ENCODE data around the gene RHOC. TPM values are rescaled to one million over a fixed set of nuclear protein-coding genes. Genes with fewer than 3 reads are reported as not detected.
"Not testable (repeated sequence)": the region's sequence is repeated elsewhere in the genome, so short reads cannot be mapped to it uniquely, and the experiment has no call there.

Gene RHOC
- total RNA-seq = 48.5 and 53.4 TPM in 2 replicates

- peaks cover 19% of the 10 kb centered on the region for H3K27me3 Mint-ChIP-seq
- peak; percentile 88 for DNase-seq
- peak within 1 kb of the TSS; percentile 94 for H3K27ac Mint-ChIP-seq
- intact Hi-C loops (cut with micrococcal nuclease) = loop anchor here (1.0 to 5.0 kb wide), 5 partner anchors 10 to 1106 kb away; partner anchors contain the start of genes MAGI3 and RSBN1
- H3K36me3 Mint-ChIP-seq (ENCODE audit: low read depth) = peaks cover 9% of the 10 kb centered on the region
- H3K9me3 Mint-ChIP-seq = no peaks in the 10 kb centered on the region
- peak within 1 kb of the TSS; percentile 87 for H3K4me3 Mint-ChIP-seq
- H3K4me1 Mint-ChIP-seq = peaks cover 60% of the 10 kb centered on the region
Observed at GRCh38 chr1:112706505-112707220, at the start of gene RHOC. RHOC (minus strand) TSS chr1:112707127; CDS start chr1:112703799, 3,328 bp downstream.

GRCh38 chr1:112754116-112754628, 47.2 kb upstream of the RHOC start:
- no peaks in the 10 kb centered on the region for H3K9me3 Mint-ChIP-seq
- no peaks in the 10 kb centered on the region for H3K36me3 Mint-ChIP-seq (ENCODE audit: low read depth)
- peaks cover 1% of the 10 kb centered on the region for H3K4me1 Mint-ChIP-seq
- DNase-seq = no peak
- intact Hi-C loops (cut with micrococcal nuclease) = no loop called here
- H3K27ac Mint-ChIP-seq = no peak overlapping the region
- peaks cover 11% of the 10 kb centered on the region for H3K27me3 Mint-ChIP-seq
- H3K4me3 Mint-ChIP-seq = no peak overlapping the region

- no peak overlapping the region for H3K27ac Mint-ChIP-seq
- no peak for DNase-seq
Observed at GRCh38 chr1:112748396-112748795, 41.5 kb upstream of the RHOC start.

DNA sequence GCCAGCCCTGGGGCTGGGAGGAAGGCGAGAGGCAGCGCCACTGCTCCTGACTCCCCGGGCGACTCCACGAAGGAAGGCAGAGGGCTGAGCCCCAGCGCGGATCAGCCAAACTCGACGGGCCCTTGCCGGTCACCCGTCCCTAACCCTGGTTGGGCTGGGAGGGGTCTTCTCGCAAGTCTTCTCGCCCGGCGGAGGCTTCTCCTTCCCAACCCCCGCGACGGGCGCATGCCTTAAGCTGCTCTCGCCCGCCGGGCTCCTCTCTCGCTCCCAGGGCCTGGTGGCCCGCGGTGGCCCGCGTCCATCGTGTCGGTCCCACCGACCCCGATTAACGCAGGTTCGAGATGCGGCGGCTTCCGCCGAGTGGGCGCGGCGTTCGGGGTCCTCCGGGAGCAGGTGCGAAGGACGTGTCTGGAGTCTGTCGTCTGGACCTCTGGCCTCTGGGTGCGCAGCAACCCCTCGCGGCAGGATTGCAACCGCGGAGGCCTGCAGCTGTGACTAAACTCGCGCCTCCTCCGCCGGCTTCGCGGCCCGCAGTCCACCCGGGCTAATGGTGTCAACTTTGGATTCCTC, 37.2 kb upstream of the RHOC start:
- intact Hi-C loops (cut with micrococcal nuclease) = no loop called here
- DNase-seq = no peak

More at GRCh38 chr1:112748396-112748795, 41.5 kb upstream of the RHOC start:
- Mint-ChIP-seq H3K4me3 (no peak overlapping the region), H3K9me3 (no peaks in the 10 kb centered on the region), H3K36me3 (ENCODE audit: low read depth) (peaks cover 1% of the 10 kb centered on the region), H3K27me3 (peaks cover 38% of the 10 kb centered on the region), H3K4me1 (no peaks in the 10 kb centered on the region)
- intact Hi-C loops (cut with micrococcal nuclease) = no loop called here

GRCh38 chr1:112743174-112744008, 36.5 kb upstream of the RHOC start:
- peaks cover under 1% of the 10 kb centered on the region for H3K36me3 Mint-ChIP-seq (ENCODE audit: low read depth)
- no peak for DNase-seq
- peaks cover 66% of the 10 kb centered on the region for H3K27me3 Mint-ChIP-seq
- intact Hi-C loops (cut with micrococcal nuclease) = no loop called here
- no peak overlapping the region for H3K4me3 Mint-ChIP-seq
- no peaks in the 10 kb centered on the region for H3K9me3 Mint-ChIP-seq
- no peaks in the 10 kb centered on the region for H3K4me1 Mint-ChIP-seq
- H3K27ac Mint-ChIP-seq = no peak overlapping the region

More for the DNA sequence above, 37.2 kb upstream of the RHOC start:
- Mint-ChIP-seq H3K27ac (no peak overlapping the region), H3K4me3 (no peak overlapping the region), H3K9me3 (no peaks in the 10 kb centered on the region), H3K36me3 (ENCODE audit: low read depth) (peaks cover 1% of the 10 kb centered on the region), H3K4me1 (no peaks in the 10 kb centered on the region), H3K27me3 (peaks cover 64% of the 10 kb centered on the region)

GRCh38 chr1:112737573-112737972, 30.6 kb upstream of the RHOC start:
- intact Hi-C loops (cut with micrococcal nuclease) = no loop called here
- peaks cover 2% of the 10 kb centered on the region for H3K4me1 Mint-ChIP-seq
- peaks cover 4% of the 10 kb centered on the region for H3K9me3 Mint-ChIP-seq
- H3K4me3 Mint-ChIP-seq = no peak overlapping the region
- no peak overlapping the region for H3K27ac Mint-ChIP-seq
- DNase-seq = no peak
- H3K27me3 Mint-ChIP-seq = peaks cover 33% of the 10 kb centered on the region
- H3K36me3 Mint-ChIP-seq (ENCODE audit: low read depth) = no peaks in the 10 kb centered on the region

DNA sequence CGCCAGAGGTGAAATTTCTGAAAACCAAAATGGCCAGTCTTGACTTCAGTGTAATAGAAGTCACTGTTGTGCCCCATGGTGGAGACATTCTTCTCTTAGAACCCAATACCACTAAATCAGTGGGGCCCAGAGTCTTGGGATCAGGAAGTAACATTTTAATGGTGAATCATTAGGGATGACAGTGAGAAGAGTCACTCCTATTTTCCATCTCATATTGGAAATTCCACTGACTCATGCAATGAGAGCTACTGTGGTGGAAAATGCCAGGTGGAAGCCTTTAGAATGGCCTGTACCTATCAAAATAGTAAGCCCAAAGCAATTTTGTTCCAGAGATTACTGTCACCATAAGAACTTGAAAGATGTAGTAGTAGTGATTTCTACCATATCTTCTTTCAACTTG, 28.8 kb upstream of the RHOC start:
- Mint-ChIP-seq H3K4me3 (no peak overlapping the region), H3K36me3 (ENCODE audit: low read depth) (no peaks in the 10 kb centered on the region), H3K27me3 (peaks cover 18% of the 10 kb centered on the region), H3K27ac (peak overlapping the region; percentile 39), H3K4me1 (peaks cover 2% of the 10 kb centered on the region), H3K9me3 (peaks cover 4% of the 10 kb centered on the region)
- no peak for DNase-seq
- intact Hi-C loops (cut with micrococcal nuclease) = no loop called here

DNA sequence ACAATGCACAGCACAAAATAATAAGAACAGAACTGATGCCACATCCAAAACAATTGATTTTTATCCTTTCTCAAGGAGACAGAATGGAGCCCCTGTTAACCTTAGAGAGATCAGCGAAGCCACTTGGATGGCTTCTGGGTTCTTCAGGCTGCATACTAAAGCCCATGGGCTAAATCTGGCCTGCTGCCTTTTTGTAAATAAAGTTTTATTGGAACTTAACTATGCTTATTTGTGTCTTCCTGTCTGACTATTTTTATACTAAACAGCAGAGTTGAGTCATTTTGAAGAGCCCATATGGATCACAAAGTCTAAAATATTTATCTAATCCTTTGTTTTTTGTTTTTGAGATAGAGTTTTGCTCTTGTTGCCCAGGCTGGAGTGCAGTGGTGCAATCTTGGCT, 24.5 kb upstream of the RHOC start:
- no peaks in the 10 kb centered on the region for H3K4me1 Mint-ChIP-seq
- intact Hi-C loops (cut with micrococcal nuclease) = no loop called here
- H3K4me3 Mint-ChIP-seq = no peak overlapping the region
- H3K36me3 Mint-ChIP-seq (ENCODE audit: low read depth) = no peaks in the 10 kb centered on the region
- H3K27me3 Mint-ChIP-seq = peaks cover 2% of the 10 kb centered on the region
- H3K27ac Mint-ChIP-seq = no peak overlapping the region
- DNase-seq = no peak
- peaks cover 4% of the 10 kb centered on the region for H3K9me3 Mint-ChIP-seq

DNA sequence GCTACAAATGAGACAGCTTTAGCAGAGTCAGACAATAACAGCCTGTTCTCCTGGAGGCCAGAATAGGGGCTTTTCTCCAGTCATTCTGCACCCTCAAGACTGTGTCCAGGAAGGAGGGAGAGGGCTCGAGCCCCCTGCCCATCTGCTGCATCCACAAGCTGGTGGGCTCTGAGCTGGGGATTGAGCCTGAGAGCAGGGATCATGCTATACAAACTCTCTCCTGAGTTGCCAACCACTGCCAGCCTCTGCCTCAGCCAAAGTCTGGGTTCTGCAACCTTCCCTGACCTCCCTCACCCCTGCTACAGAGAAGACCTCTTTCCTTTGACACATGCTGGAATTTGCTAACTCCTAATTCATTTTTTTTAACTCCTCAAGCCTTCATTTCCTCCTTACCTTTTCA, 23.0 kb upstream of the RHOC start:
- intact Hi-C loops (cut with micrococcal nuclease) = no loop called here
- Mint-ChIP-seq H3K4me1 (no peaks in the 10 kb centered on the region), H3K9me3 (peaks cover 4% of the 10 kb centered on the region), H3K4me3 (no peak overlapping the region), H3K36me3 (ENCODE audit: low read depth) (no peaks in the 10 kb centered on the region), H3K27ac (no peak overlapping the region), H3K27me3 (peaks cover 3% of the 10 kb centered on the region)
- no peak for DNase-seq

DNA sequence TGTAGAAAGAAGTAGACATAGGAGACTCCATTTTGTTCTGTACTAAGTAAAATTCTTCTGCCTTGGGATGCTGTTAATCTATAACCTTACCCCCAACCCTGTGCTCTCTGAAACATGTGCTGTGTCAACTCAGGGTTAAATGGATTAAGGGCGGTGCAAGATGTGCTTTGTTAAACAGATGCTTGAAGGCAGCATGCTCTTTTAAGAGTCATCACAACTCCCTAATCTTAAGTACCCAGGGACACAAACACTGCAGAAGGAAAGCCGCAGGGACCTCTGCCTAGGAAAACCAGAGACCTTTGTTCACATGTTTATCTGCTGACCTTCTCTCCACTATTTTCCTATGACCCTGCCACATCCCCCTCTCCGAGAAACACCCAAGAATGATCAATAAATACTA, 22.1 kb upstream of the RHOC start:
- H3K4me1 Mint-ChIP-seq; H3K9me3 Mint-ChIP-seq; H3K27me3 Mint-ChIP-seq; intact Hi-C loops (cut with micrococcal nuclease); H3K27ac Mint-ChIP-seq; H3K36me3 Mint-ChIP-seq (ENCODE audit: low read depth); H3K4me3 Mint-ChIP-seq; DNase-seq: not testable (repeated sequence)

DNA sequence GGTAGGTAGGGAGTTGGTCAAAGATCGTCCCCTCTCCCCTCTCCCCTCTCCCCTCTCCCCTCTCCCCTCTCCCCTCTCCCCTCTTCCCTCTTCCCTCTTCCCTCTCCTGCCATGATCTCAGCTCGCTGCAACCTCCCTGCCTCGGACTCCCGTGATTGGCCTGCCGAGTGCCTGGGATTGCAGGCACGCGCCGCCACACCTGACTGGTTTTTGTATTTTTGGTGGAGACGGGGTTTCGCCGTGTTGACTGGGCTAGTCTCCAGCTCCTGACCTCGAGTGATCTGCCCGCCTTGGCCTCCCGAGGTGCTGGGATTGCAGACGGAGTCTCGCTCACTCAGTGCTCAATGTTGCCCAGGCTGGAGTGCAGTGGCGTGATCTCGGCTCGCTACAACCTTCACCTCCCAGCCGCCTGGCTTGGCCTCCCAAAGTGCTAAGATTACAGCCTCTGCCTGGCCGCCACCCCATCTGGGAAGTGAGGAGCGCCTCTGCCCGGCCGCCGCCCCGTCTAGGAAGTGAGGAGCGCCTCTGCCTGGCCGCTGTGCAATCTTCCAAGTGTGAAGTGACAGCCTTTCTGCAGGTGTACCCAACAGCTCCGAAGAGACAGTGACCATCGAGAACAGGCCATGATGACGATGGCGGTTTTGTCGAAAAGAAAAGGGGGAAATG, 21.5 kb upstream of the RHOC start:
- H3K4me1 Mint-ChIP-seq; H3K4me3 Mint-ChIP-seq; H3K27me3 Mint-ChIP-seq; H3K36me3 Mint-ChIP-seq (ENCODE audit: low read depth); intact Hi-C loops (cut with micrococcal nuclease); H3K27ac Mint-ChIP-seq; DNase-seq; H3K9me3 Mint-ChIP-seq: not testable (repeated sequence)

DNA sequence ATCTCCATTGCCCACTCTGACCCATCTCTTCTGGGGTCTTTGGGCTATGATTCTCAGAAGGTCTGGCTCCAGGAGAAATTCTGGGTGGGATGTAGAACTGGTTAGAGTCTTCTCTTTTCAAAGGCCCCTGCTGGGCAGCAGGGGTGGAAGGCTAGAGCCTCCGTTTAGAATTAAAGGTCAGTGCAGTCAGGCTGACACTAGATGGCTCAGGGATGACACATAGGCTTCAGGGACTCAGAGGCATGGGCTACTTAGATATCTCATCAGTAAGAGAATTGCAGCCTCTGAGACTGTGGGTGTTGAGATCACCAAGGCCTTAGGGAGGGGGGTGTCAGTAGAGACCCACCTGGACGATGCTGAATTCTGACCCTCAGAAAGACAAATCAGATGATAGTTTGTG, 20.8 kb upstream of the RHOC start:
- Mint-ChIP-seq H3K9me3 (no peaks in the 10 kb centered on the region), H3K36me3 (ENCODE audit: low read depth) (no peaks in the 10 kb centered on the region), H3K4me1 (peaks cover 5% of the 10 kb centered on the region), H3K27me3 (peaks cover 8% of the 10 kb centered on the region), H3K27ac (no peak overlapping the region), H3K4me3 (no peak overlapping the region)
- intact Hi-C loops (cut with micrococcal nuclease) = no loop called here
- DNase-seq = no peak

DNA sequence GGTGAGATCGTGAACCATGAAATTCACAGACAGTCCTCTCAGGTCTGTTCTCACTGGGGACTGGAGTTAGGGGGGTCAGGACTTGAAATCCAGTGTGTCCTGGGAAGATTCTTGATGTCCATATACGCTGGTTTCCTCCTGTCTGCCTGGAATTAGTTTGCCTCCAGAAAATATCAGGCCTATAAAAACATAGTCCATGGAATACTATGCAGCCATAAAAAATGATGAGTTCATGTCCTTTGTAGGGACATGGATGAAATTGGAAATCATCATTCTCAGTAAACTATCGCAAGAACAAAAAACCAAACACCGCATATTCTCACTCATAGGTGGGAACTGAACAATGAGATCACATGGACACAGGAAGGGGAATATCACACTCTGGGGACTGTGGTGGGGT, 17.3 kb upstream of the RHOC start:
- H3K4me3 Mint-ChIP-seq; H3K27ac Mint-ChIP-seq; intact Hi-C loops (cut with micrococcal nuclease): not testable (repeated sequence)

More for the DNA sequence above, 17.3 kb upstream of the RHOC start:
- not testable (repeated sequence) for DNase-seq; H3K9me3 Mint-ChIP-seq; H3K4me1 Mint-ChIP-seq; H3K36me3 Mint-ChIP-seq (ENCODE audit: low read depth)
- peaks cover 26% of the 10 kb centered on the region for H3K27me3 Mint-ChIP-seq
